A204.1 (cell line): ENCODE results near the gene PLD1.
A peak's percentile ranks its signal among the peaks of the same experiment; 100 is the strongest.

Experiments
- FAIRE-seq: peaks from 2 replicates; lab custom pipeline; 2012; peaks lifted over from hg19 to GRCh38; lab: Jason Lieb, UNC

Gene PLD1

DNA sequence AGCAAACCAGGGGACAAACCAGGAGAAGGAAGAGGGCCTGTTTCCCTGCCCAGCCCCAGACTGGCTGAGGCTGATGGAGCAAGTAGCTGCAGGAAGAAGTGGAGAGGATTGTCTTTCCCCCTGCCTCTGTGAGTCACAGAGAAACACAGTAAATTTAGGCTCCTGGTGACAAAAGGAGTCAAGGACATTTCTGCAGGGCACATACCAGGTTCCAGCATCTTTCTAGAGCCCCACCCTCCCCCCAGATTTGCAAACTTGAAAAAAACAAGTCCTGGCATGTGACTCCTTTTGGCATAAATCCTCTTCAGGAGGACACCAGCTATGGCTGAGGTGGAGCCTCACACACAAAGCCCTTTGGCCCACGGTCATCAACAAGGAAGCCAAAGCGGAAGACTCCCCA is 17.8 kb downstream of the PLD1 start:
- FAIRE-seq = no peak

DNA sequence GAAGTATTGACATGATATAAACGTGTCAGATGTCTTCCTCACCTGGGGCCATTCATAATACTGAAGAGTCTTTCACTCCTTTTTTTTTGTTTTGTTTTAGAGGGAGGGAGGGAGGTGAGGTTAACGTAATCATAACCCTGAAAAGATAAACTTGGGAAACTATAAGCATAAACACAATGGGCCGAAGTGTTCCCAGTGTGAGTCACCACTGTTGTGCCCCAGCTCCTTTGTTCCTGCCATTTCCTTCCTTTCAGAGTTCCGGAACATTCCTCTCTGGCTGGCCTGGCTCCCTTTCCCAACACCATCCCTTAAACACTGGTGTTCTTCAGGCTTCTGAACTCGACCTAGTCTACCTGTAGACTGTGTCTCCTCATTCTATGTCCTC is 18.6 kb downstream of the PLD1 start:
- no peak for FAIRE-seq

DNA sequence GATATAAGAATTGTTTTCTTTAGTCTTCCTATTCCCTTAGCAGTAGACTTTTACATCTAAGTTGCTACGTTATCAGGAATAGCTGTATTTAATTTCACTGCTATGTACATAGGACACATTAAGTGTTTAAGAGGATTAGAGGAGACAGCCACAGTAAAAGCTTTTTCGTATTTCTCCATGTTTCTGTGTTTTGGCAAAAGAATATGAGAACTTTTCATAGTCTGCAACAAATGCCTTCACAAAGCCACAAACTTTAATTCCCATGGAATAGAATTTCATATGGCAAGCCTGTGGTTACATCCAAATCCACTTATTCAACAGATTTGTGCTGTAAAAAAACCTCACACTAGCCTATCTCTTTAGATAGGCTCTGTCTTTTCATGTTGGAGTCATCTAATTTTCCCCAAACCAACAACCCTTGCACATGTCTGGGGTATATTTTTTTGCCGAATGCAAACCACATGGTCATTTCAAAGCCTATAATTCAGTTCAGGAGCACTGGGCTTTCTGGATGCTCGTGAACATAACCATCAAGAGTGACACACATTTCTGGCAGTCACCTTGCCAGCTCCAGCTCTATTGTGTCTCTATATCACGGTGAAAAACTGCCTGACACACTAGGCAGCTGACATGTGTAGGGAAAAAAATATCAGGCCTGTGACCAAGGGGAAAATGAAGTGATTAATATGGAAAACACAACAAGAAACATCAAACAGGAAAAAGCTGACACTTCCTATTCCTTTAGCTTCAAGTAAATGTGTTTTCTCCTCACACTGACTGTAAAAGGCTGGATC is 19.2 kb downstream of the PLD1 start:
- no peak for FAIRE-seq

DNA sequence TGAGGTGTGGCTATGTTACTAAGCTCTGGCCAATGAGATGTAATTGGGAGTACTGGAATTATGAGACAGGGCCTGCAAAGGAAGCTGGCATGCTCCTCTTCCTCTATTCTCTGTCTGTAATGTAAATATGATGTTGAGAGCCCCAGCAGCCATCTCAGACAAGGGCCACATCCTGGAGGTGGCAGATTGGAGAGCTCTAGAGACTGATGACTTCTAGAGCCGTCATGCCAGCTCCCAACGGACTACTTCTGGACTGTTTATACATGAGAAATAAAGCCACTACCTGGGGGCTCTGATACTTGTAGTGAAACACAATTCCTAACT is 19.7 kb downstream of the PLD1 start:
- FAIRE-seq = no peak

DNA sequence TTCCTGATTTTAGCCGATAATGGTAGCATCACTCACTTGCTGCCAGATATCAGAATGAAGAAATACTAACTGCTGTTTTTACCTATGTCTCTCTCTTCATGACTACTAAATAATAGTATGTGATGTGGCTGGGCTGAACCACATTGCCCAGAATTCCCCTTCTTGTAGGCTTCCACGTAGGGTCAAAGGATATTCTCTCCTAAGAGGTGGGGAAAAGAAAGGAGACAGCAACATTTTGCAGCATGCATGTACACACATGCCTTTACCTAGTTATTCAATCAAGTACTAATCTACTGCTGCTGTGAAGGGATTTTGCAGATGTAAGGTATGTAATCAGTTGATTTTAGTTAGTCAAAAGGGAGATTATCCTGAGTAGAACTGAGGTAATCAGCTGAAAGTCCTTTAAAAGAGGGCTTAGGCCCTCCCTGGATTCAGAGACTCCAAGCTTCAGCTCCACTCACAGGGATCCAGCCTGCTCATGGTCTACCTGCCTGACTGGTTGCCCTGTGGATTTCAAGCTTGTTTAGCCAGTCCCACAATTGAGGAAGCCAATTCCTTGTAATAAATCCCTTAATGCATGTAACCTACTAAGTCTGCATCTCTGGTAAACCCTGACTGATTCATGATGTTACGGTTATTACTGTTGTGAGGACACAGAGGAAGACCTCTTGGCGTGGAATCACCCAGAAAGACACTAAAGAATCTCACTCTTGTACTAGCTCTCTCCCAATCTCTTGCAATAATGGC is 20.4 kb downstream of the PLD1 start:
- FAIRE-seq = no peak

DNA sequence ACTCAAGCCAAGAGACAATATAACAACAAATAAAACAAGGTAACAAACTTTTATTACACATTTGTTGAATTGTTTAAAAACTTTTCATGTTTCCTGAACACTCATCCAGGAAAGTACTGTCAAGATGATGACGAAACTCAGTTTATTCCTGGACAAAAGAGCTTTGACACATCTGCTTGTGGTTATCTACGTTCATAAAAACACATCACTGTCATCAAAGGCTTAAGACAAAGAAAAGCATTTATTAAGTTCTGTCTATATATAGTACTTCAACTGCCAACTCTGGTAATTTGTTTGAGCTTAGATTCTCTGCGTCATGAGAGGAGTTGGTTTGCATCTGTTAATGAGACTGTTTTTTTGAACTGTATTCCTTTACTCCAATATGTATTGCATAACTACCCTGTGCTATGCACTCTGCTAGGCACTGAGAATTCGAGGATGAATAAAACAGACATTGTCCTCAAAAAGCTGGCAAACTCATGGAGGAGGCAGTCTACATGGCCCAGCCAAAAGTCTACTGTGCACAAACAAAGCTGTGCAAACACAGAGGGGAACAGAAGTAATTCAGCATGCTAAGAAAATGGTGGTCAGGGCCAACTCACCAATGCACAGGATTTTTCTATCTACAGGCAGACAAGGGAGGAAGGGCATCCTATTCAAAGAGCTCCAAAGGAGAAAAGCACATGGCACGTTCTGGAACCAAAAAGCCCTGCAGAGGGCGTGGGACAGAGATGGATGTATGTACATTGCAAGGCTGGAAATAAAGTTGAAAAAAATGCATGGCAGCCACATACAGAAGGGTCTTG is 21.5 kb downstream of the PLD1 start:
- no peak for FAIRE-seq

DNA sequence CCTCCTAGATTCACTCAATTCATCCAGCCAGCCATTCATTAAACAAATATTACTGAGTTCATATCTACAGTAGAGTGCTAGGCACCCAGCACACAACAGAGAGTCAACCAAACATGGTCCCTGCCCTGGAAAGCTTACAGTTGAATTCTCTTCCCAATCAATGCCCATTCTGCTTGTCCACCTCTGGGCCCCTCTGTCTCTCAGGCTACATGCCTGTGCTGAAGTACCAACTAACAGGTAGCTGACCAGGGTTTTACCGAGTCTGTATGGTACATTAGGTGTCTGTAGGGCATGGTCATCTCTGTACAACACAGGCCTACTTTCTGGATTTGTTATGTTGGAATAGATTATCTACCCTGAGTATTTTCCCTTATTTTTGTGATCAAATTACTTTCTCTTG is 23.3 kb downstream of the PLD1 start:
- no peak for FAIRE-seq

DNA sequence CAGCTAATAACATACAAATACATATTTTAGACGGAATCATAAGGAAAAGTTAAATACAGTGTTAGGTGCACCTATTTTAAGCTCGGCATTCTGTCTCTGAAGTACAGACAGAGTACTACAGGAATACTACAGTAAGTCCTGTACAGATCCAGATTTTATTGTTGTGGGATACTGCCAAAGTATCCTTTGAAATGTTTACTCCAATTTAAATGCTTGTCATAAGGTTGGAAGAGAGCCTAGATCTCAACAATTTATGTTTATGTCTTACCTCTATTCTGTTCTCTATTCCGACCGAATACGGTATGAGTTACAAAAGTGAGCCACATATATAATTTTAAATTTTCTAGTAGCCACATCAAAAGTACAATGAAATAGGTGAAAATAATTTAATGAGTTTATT is 25.3 kb downstream of the PLD1 start:
- no peak for FAIRE-seq

DNA sequence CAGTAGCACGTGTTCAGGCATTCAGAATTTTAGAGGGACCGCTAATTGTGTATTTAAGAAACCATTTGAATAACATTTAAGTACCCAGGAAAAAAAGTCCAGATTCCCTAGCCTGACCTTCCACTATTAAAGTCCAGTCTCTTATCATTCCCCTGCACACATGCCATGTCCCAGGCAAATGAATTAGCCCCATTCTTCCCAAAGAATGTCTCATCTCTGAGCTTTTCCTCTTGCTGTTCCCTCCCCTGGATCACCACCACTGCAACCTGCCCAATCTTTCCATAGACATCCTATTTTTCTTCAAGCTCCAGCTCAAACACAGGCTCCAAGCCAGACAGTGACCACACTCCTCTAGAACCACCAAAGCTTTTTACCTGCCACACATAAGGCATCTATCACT is 25.9 kb downstream of the PLD1 start:
- no peak for FAIRE-seq

DNA sequence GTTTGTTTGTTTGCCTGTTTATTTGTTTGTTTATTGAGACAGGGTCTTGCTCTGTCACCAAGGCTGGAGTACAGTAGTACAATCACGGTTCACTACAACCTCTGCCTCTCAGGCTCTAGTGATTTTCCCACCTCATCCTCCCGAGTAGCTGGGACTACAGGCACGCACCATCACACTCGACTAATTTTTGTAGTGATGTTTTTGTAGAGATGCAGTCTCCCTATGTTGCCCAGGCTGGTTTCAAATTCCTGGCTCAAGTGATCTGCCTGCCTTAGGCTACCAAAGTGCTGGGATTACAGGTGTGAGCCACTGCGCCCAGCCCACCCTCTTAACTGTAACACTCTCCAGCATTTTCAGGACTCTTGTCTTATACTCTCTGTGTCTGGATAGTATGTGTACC is 26.7 kb downstream of the PLD1 start:
- FAIRE-seq = no peak

DNA sequence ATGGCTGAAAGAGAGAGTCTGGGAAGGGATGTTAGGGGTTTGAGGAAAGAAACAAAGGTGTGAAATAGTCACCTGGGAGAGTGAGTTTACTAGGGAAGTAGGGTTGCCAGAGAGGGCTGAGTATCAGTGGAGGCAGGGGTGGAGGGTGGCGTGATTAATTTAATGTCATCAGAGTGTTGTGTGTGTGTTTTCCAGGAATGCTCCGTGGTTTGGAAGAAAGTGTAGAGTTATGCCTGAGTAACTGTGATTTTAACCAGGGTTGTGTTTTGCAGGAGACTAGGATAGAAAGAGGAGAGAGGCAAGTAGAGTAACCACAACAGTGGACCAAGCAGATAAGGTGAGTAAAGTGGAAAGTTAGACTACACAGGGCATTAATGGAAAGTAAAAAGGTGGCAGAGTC is 27.2 kb downstream of the PLD1 start:
- FAIRE-seq = no peak

DNA sequence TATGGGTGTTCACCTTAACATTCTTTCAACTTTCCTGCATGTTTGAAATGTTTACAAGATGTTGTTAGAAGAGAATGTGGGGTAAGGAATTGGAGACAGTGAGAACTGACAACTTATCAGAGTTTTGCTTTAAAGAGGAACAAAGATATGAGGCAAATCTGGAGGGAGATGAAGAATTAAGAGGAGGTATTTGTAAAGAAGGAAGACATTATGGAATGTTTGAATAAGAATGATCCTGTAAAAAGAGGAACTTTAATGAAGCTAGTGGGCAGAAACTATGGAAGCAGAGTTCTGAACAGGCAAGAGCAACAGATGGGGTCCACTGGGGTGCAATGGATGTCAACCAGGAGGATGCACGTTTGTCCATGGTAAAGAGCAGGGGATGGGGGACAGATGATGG is 27.7 kb downstream of the PLD1 start:
- FAIRE-seq = no peak

DNA sequence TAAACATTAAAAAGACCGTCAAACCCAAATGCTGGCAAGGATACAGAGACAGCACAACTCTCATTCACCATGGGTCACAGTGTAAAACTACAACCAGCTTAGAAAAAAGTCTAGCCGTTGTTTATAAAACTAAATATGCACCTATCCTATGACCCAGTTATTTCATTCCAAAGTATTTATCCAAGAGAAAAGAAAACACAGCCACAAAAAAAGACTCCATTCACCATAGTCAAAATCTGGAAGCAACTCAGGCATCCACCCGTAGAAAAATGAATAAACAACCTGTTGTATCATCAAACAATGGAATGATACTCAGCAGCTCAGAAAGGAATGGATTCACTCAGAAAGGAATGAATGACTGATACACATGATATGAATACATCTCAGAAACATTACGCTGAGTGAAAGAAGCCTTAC is 28.6 kb downstream of the PLD1 start:
- FAIRE-seq = no peak

DNA sequence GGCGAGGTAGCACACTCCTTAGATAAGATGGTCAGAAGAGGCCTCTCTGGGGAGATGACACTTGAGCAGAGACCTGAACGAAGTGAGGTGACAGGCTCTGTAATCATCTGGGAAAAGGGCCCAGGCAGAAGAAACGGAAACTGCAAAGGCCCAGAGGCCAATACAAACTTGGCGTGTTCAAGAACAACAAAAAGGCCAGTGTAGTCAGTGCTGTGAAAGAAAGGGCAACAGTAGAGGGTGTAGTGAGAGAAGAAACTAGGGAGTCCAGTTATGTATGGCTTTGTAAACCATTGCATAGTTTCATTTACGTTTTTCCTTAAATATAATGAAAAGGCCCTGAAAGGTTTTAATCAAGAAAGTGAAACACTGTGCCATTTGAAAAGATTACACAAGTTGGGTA is 31.8 kb downstream of the PLD1 start:
- no peak for FAIRE-seq

DNA sequence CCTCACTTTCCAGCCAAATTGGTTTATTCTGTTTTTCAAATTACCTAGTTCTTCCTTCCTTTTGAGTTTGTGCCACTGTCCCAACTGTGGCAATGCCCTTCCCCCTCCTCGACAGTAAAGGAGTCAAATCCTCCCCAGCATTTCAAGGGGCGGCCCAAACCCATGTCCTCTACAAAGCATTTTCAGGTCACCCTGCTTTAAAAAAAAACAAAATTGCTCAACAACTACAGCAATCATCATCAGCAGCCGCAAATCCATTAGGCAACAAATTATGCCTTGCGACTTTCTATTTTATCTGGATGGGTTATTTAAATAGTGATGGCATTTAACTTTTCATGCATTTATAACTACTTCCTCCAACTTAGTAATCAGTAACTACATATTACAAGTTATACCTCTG is 32.7 kb downstream of the PLD1 start:
- no peak for FAIRE-seq

DNA sequence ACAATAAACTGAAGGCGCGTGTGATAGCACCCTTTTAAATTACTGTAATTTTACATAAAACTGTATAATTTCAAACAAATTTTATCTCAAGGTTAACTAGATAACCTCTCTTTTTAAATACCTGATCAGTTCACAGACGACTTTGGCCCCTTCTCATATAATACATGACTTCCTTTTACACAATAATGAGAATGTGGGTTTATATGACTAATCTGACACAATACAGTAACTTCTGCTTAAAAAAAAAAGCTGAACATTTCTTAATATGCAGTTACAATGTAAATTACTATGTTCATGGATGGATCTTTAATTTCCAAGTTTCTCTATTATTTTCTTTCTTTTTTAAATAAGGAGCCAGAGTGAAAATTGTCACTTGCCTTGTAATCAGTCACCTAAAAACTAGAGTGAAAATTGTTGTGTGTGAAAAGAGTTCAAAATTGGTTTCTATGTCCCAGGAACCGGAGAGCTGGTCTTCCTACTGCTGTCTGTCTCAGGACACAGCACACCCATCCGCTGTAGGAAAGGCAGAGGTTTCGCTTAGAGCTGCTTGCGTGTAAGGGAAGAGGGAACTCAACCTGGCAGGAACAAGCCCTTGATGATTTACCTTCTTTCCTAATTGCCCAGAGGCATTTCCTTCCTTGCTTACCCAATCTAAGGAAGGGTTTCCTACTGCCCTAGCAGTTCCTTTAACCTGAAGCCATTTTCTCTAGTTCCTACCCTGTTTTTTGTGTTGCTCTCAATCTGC is 33.3 kb downstream of the PLD1 start:
- FAIRE-seq = no peak

DNA sequence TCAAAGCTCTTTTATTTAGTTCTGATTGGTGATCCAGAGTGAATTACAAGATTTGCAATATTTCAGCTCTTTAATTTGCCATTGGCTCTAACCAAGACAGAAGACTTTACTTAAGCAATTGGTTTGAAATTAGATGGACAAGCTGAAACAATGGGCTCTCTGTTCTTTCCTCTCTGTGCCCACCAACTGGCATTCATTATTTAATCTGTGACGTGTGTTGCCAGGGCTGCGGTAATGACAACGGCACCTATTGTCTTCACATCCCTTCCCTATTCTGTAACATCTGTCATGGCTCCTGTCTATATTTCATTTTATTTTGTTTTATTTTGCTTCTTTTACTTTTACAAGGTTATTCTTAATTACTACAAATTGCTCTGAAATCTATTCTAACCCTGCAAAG is 33.9 kb downstream of the PLD1 start:
- no peak for FAIRE-seq

DNA sequence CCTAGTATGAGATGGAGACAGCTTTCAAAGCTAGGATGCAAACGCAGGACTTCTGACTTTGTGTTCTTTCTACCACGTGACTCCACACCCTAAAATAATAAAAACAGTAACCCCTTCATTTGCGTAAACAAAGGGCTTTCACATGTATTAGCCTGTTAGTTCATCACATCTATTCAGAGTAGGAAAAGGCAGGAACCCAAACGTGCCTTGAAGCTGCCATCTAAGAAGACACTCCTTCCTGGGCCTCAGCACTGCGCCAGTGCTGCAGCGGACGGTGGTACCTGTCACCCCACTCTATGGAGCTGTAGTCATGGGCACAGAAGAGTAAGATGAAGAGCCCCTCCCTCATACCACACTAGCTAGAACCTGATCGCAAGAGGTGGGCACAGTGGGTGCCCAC is 34.3 kb downstream of the PLD1 start:
- no peak for FAIRE-seq

DNA sequence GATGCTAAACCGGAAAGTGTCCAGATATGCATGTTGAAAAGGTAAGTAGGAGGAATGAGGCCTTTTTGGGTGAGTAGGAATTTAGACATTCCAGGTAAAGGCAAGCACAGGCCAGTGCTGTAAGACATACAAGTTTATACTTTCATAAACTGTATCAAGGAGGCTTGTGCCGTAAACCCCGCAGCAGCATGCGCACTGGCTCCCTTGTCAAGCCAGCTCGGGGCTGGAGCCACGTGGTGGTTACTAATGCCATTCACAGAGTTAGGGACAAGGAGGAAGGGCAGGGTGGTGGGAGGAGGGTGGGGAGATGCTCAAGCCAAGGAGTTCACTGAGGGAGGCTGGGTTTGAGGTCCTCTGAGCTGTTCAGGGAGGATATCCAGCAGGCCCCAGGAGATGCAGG is 35.8 kb downstream of the PLD1 start:
- FAIRE-seq = no peak

DNA sequence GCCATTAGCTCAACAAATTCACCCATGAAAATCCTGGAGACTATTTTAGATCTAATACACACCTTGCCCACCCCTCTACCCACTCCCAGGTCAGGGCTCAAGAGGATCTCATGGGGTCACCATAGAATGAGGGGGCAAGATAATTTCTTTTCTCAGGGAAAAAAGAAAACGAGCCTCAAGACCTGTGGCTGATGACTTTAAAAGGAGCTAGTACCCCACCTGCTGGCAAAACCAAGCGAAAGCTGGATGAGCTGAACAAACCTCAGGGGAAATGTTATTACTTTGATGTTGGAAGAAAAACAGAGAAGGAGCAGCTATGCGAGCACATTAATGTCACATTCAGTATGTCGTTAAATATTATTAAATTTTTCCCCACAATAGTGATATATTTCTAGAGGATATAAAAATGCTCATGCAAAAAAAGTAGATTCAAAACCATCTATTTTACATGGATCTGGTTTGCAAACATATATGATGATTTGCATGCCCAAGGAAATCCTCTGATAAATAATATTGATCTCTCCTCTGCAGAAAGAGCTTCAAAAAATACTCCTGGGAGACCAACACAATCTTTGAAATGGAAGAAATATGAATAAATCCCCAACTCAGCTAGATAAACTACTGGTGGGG is 37.7 kb downstream of the PLD1 start:
- peak; percentile 11 for FAIRE-seq

DNA sequence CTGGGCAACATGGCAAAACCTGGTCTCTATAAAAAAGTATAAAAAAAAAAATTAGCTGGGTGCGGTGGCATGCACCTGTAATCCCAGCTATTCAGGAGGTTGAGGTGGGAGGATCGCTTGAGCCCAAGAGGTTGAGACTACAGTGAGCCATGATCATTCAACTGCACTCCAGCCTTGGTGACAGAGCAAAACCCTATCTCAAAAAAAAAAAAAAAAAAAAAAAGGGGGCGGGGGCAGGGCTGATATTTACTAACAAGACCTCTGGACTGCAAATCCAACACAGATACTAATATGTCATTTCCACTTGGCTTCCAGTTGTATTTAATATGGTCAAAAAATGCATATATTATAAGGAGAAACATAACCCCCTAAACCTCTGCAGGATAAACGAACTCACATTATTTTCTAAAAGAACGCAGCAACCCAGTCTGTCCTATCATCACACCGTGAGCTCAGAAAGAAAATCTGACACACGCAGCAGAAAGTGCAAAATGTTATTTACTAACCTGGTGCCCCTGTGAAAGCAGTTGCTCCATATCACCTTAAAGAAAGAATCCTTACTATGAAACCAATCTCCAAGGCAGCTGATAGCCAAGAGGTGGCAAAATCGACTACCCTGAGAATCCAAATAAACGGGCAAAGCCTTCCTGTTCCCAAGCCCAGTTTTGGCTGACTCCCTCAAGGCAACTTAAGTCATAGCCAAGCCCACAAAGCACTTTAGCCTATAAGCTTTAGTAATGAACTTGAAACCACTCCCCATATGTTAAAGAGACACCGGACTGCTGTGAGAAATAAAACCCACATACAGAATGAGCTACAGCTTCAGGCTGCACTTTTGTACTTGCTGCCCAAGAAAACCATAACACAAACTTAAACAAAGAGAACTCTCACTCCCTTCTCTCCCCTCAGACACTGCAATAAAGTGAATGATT is 39.3 kb downstream of the PLD1 start:
- no peak for FAIRE-seq
